CD4-positive, alpha-beta T cell treated with Interleukin-15 for 4 hours (primary cell): ENCODE data around the gene JMJD8.

Experiments used
- DNase-seq: peaks from one replicate; pipeline ENCODE4 v3.0.0-alpha.2; 2020; ENCODE audit warnings: low spot score

The JMJD8 gene

GRCh38 chr16:675884-676564, 8.1 kb downstream of the JMJD8 start:
- DNase-seq, result no peak

GRCh38 chr16:674968-675883, 8.9 kb downstream of the JMJD8 start, which contains the start of gene RHBDL1:
Gene RHBDL1 (plus strand): TSS chr16:675671. CDS start chr16:675791, 120 bp downstream.
- DNase-seq, result no peak

GRCh38 chr16:674214-674881, 9.8 kb downstream of the JMJD8 start:
- no peak for DNase-seq

GRCh38 chr16:673399-673991, 10.6 kb downstream of the JMJD8 start:
- no peak for DNase-seq

GRCh38 chr16:672851-673250, 11.3 kb downstream of the JMJD8 start:
- DNase-seq, result no peak

- no peak for DNase-seq
Observed at GRCh38 chr16:672371-672770, 11.8 kb downstream of the JMJD8 start.

- DNase-seq, result no peak
Observed at GRCh38 chr16:671353-672131, 12.6 kb downstream of the JMJD8 start.

- DNase-seq, result no peak
Observed at GRCh38 chr16:670485-671352, 13.4 kb downstream of the JMJD8 start.

- no peak for DNase-seq
Observed at GRCh38 chr16:669666-670065, 14.5 kb downstream of the JMJD8 start.

- no peak for DNase-seq
Observed at GRCh38 chr16:668519-669171, 15.5 kb downstream of the JMJD8 start.

GRCh38 chr16:667780-668518, 16.2 kb downstream of the JMJD8 start, which contains the start of gene RHOT2:
Gene RHOT2 (plus strand): TSS chr16:668132. CDS start chr16:668200, 68 bp downstream.
- DNase-seq, result peak; percentile 92

- DNase-seq, result no peak
Observed at GRCh38 chr16:667113-667779, 16.9 kb downstream of the JMJD8 start.

- DNase-seq, result no peak
Observed at GRCh38 chr16:666572-666971, 17.6 kb downstream of the JMJD8 start.

GRCh38 chr16:662597-662996, 21.5 kb downstream of the JMJD8 start:
- no peak for DNase-seq

GRCh38 chr16:662095-662494, 22.0 kb downstream of the JMJD8 start:
- no peak for DNase-seq

GRCh38 chr16:661184-661821, 22.8 kb downstream of the JMJD8 start:
- DNase-seq, result no peak

GRCh38 chr16:660459-661183, 23.5 kb downstream of the JMJD8 start:
- DNase-seq, result peak; percentile 64

- no peak for DNase-seq
Observed at GRCh38 chr16:660132-660458, 24.0 kb downstream of the JMJD8 start.
